H9 (cell line): ENCODE data around the gene GRIN2A. TPM values are rescaled to one million over a fixed set of nuclear protein-coding genes. Genes with fewer than 3 reads are reported as not detected.

Experiments
- DNase-seq: peaks from one replicate; pipeline ENCODE4 v3.0.0-alpha.2; 2017
- H2AFZ ChIP-seq: one replicate; pipeline ENCODE4 v1.6.1; 2013; ENCODE audit warnings: mild to moderate bottlenecking, low read length, control low read depth, moderate library complexity
- H2AK5ac ChIP-seq: 2 replicates; pipeline ENCODE4 v1.6.1; 2013; ENCODE audit warnings: low read length, control low read depth, mixed read lengths; ENCODE audit not compliant: insufficient read length
- H2BK120ac ChIP-seq: one replicate; pipeline ENCODE4 v1.6.1; 2013; ENCODE audit warnings: low read depth, mild to moderate bottlenecking, low read length, control low read depth, inconsistent platforms; ENCODE audit not compliant: poor library complexity, severe bottlenecking
- H2BK12ac ChIP-seq: 2 replicates; pipeline ENCODE4 v1.6.1; 2013; ENCODE audit warnings: low read length, control low read depth, mixed read lengths, low read depth; ENCODE audit not compliant: insufficient read length
- H2BK15ac ChIP-seq: 2 replicates; pipeline ENCODE4 v1.6.1; 2013; ENCODE audit warnings: low read depth, low read length, control low read depth
- H2BK20ac ChIP-seq: one replicate; pipeline ENCODE4 v1.6.1; 2013; ENCODE audit warnings: low read depth, mild to moderate bottlenecking, low read length, control low read depth, inconsistent platforms; ENCODE audit not compliant: poor library complexity, severe bottlenecking
- H2BK5ac ChIP-seq: 2 replicates; pipeline ENCODE4 v1.6.1; 2013; ENCODE audit warnings: low read length, control low read depth, mixed read lengths; ENCODE audit not compliant: insufficient read length
- H3K14ac ChIP-seq: 2 replicates; pipeline ENCODE4 v1.6.1; 2013; ENCODE audit warnings: low read length, control low read depth; ENCODE audit not compliant: insufficient read depth
- H3K18ac ChIP-seq: 2 replicates; pipeline ENCODE4 v1.6.1; 2013; ENCODE audit warnings: low read depth, mild to moderate bottlenecking, mixed read lengths, low read length, control low read depth; ENCODE audit not compliant: insufficient read length
- H3K23ac ChIP-seq: 2 replicates; pipeline ENCODE4 v1.6.1; 2013; ENCODE audit warnings: low read length, control low read depth, mixed read lengths, low read depth; ENCODE audit not compliant: insufficient read length
- H3K23me2 ChIP-seq: 2 replicates; pipeline ENCODE4 v1.6.1; 2013; ENCODE audit warnings: low read depth, mild to moderate bottlenecking, mixed read lengths, low read length, control low read depth; ENCODE audit not compliant: insufficient read length, poor library complexity, severe bottlenecking
- H3K27ac ChIP-seq: 2 replicates; pipeline ENCODE4 v1.5.1; 2013; ENCODE audit warnings: low read length, control low read depth, mixed read lengths, low read depth; ENCODE audit not compliant: insufficient read length
- H3K27me3 ChIP-seq: 2 replicates; pipeline ENCODE4 v1.6.1; 2013; ENCODE audit warnings: low read length, control low read depth, inconsistent platforms; ENCODE audit not compliant: insufficient read depth
- H3K4ac ChIP-seq: 2 replicates; pipeline ENCODE4 v1.6.1; 2013; ENCODE audit warnings: low read depth, mild to moderate bottlenecking, control low read depth, inconsistent platforms, low read length, moderate library complexity
- H3K4me1 ChIP-seq: 2 replicates; pipeline ENCODE4 v1.6.1; 2013; ENCODE audit warnings: low read length, control low read depth, inconsistent platforms; ENCODE audit not compliant: insufficient read depth
- H3K4me2 ChIP-seq: 2 replicates; pipeline ENCODE4 v1.6.1; 2013; ENCODE audit warnings: low read length, control low read depth, mixed read lengths; ENCODE audit not compliant: insufficient read length, insufficient read depth
- H3K56ac ChIP-seq: 2 replicates; pipeline ENCODE4 v1.6.1; 2013; ENCODE audit warnings: low read depth, mild to moderate bottlenecking, mixed read lengths, low read length, control low read depth; ENCODE audit not compliant: insufficient read length
- H3K79me1 ChIP-seq: 2 replicates; pipeline ENCODE4 v1.6.1; 2013; ENCODE audit warnings: low read depth, mild to moderate bottlenecking, moderate library complexity, low read length, control low read depth, inconsistent platforms; ENCODE audit not compliant: insufficient read depth, poor library complexity, severe bottlenecking
- H3K79me2 ChIP-seq: 2 replicates; pipeline ENCODE4 v1.6.1; 2013; ENCODE audit warnings: low read length, control low read depth, inconsistent platforms; ENCODE audit not compliant: insufficient read depth
- H3K9ac ChIP-seq: 2 replicates; pipeline ENCODE4 v1.6.1; 2013; ENCODE audit warnings: low read length, control low read depth, mixed read lengths; ENCODE audit not compliant: insufficient read length; ENCODE audit errors: extremely low read depth
- H3K9me3 ChIP-seq: one replicate; pipeline ENCODE4 v1.6.1; 2013; ENCODE audit warnings: low read depth, low read length, inconsistent platforms; ENCODE audit not compliant: control insufficient read depth
- H3T11ph ChIP-seq: one replicate; pipeline ENCODE4 v1.6.1; 2013; ENCODE audit warnings: mild to moderate bottlenecking, low read length, control low read depth, inconsistent platforms
- H4K20me1 ChIP-seq: one replicate; pipeline ENCODE4 v1.6.1; 2013; ENCODE audit not compliant: control insufficient read depth, insufficient read length, insufficient read depth
- H4K5ac ChIP-seq: 2 replicates; pipeline ENCODE4 v1.6.1; 2013; ENCODE audit warnings: low read depth, mild to moderate bottlenecking, mixed read lengths, low read length, control low read depth; ENCODE audit not compliant: insufficient read length
- H4K8ac ChIP-seq: replicated peaks from 2 replicates; pipeline ENCODE4 v1.6.1; 2013; ENCODE audit warnings: low read length, control low read depth, mixed read lengths, low read depth; ENCODE audit not compliant: insufficient read length
- H4K91ac ChIP-seq: 2 replicates; pipeline ENCODE4 v1.6.1; 2013; ENCODE audit warnings: low read depth, mild to moderate bottlenecking, moderate library complexity, mixed read lengths, low read length, control low read depth; ENCODE audit not compliant: insufficient read length
- H3K27ac Mint-ChIP-seq, 3 experiments: 2 replicates in 2 of 3; 3 replicates in 1 of 3; pipeline ENCODE4 v1.8.0; 2020 to 2021; ENCODE audit warnings: mixed read lengths in 3 of 3, mild to moderate bottlenecking in 1 of 3, moderate library complexity in 1 of 3
- H3K27me3 Mint-ChIP-seq: 2 replicates; pipeline ENCODE4 v1.8.0; 2021; ENCODE audit warnings: low read depth, mild to moderate bottlenecking, moderate library complexity, mixed read lengths
- H3K36me3 Mint-ChIP-seq, 3 experiments: 2 replicates in 2 of 3; 3 replicates in 1 of 3; pipeline ENCODE4 v1.8.0; 2020 to 2021; ENCODE audit warnings: low read depth in 3 of 3, mixed read lengths in 3 of 3; ENCODE audit not compliant: insufficient read depth in 1 of 3
- H3K4me1 Mint-ChIP-seq, 2 experiments: 2 replicates each; pipeline ENCODE4 v1.8.0; 2020; ENCODE audit warnings: mixed read lengths in 2 of 2
- H3K4me3 Mint-ChIP-seq, 2 experiments: 2 replicates in 1 of 2; 3 replicates in 1 of 2; pipeline ENCODE4 v1.8.0; 2020 to 2021; ENCODE audit warnings: mild to moderate bottlenecking in 2 of 2, mixed read lengths in 2 of 2, moderate library complexity in 1 of 2
- H3K9me3 Mint-ChIP-seq, 2 experiments: 2 replicates in 1 of 2; 3 replicates in 1 of 2; pipeline ENCODE4 v1.8.0; 2020; ENCODE audit warnings: mild to moderate bottlenecking in 2 of 2, mixed read lengths in 2 of 2, moderate library complexity in 1 of 2
- total RNA-seq: library from RNA; stranded (reverse); gene quantifications from 2 replicates; pipeline ENCODE4 v1.2.1, GENCODE V29; 2021
- TF ChIP-seq, protein P1 (sequence below): fragments of 200-600 bp; sonication (generic); conservative IDR thresholded peaks from 3 replicates; pipeline ENCODE4 v1.8.0; 2021; ENCODE audit warnings: antibody characterized with exemption, mild to moderate bottlenecking

The GRIN2A gene
- total RNA-seq, 1 experiment from 2014 or later, result 1.5 TPM

DNA sequence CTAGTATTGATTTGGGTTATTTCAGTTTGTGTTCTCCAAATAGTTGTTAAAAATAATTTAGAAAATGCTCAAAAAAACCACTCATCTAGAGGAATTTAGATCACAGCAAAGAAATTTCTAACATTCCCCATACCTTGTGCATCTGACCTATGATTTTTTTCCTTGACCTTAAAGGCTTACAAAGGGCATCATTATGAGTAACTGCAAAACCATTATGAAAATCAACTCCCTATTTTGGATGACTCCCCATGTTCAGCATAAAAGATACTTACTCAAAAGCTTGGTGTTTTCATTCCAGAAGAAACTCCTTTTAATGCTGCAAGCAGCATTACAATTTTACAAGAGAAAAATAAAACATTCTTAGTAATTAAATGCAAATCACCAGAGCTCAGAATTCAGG lies 83.2 kb downstream of the GRIN2A start:
- Mint-ChIP-seq H3K4me3 (no peak overlapping the region), H3K4me1 (peaks cover 0 to 2% of the 10 kb centered on the region in 2 experiments; a peak in 2 of 4 replicates), H3K27ac (no peak overlapping the region), H3K36me3 (peaks cover 0 to 2% (median 0%) of the 10 kb centered on the region in 3 experiments; a peak in 4 of 7 replicates), H3K9me3 (peaks cover 3 to 11% of the 10 kb centered on the region in 2 experiments; a peak in 4 of 5 replicates), H3K27me3 (no peaks in the 10 kb centered on the region; the same call in 1 of the 2 replicates)
- Histone ChIP-seq H3K4me2 (no peak overlapping the region), H3K18ac (no peak overlapping the region), H4K20me1 (no peaks in the 10 kb centered on the region), H3K79me2 (no peaks in the 10 kb centered on the region), H3K9me3 (no peaks in the 10 kb centered on the region), H3K27ac (no peak overlapping the region), H3K27me3 (no peaks in the 10 kb centered on the region), H2AK5ac (no peak overlapping the region), H3K23ac (no peak overlapping the region), H2BK120ac (no peak overlapping the region), H4K91ac (no peak overlapping the region), H2BK15ac (no peak overlapping the region), H3T11ph (no peak overlapping the region), H4K8ac (no peak overlapping the region), H3K4ac (no peak overlapping the region), H3K56ac (no peak overlapping the region), H3K9ac (no peak overlapping the region), H4K5ac (no peak overlapping the region), H3K23me2 (no peaks in the 10 kb centered on the region), H3K4me1 (no peaks in the 10 kb centered on the region; the same call in 1 of the 2 replicates), H3K14ac (no peak overlapping the region), H2BK5ac (no peak overlapping the region), H3K79me1 (no peaks in the 10 kb centered on the region), H2BK20ac (no peak overlapping the region), H2BK12ac (no peak overlapping the region), H2AFZ (no peak overlapping the region)
- no peak for DNase-seq
- TF ChIP-seq, protein P1, sequence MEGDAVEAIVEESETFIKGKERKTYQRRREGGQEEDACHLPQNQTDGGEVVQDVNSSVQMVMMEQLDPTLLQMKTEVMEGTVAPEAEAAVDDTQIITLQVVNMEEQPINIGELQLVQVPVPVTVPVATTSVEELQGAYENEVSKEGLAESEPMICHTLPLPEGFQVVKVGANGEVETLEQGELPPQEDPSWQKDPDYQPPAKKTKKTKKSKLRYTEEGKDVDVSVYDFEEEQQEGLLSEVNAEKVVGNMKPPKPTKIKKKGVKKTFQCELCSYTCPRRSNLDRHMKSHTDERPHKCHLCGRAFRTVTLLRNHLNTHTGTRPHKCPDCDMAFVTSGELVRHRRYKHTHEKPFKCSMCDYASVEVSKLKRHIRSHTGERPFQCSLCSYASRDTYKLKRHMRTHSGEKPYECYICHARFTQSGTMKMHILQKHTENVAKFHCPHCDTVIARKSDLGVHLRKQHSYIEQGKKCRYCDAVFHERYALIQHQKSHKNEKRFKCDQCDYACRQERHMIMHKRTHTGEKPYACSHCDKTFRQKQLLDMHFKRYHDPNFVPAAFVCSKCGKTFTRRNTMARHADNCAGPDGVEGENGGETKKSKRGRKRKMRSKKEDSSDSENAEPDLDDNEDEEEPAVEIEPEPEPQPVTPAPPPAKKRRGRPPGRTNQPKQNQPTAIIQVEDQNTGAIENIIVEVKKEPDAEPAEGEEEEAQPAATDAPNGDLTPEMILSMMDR, result no peak
